NCI-H2171 (cell line): Measurements from ENCODE around the gene OCIAD1.

Source experiments
- DNase-seq: peaks from one replicate; lab custom pipeline; 2025; lab: John Stamatoyannopoulos, UW

Gene OCIAD1

DNA sequence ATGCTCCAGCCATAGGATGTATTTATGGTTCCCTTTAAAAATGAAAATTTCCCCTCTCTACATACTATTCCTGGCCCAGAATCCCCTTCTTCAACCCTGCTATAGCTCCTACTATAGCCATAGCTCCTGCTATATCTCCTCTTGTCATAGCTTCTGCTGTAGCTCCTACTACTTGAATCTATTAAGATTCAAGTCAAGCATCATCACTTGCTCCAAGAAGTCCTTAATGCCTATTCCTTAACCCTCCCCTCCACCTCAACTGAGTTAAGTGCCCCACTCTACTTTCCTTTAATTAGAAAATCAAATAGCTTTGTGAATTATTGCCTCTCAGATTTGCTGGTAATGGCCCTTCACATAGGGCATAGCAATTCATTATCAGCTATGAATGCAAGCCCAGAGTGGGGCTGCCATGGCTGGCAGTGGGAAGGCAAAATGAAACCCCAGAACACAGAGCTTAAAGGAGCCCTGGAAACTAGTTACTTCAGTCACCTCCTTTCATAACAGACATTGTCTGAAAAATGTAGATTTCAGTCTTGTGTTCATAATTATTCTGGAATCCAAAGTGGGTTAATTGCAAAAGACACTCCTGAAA lies 60.2 kb downstream of the OCIAD1 start:
- DNase-seq: no peak

DNA sequence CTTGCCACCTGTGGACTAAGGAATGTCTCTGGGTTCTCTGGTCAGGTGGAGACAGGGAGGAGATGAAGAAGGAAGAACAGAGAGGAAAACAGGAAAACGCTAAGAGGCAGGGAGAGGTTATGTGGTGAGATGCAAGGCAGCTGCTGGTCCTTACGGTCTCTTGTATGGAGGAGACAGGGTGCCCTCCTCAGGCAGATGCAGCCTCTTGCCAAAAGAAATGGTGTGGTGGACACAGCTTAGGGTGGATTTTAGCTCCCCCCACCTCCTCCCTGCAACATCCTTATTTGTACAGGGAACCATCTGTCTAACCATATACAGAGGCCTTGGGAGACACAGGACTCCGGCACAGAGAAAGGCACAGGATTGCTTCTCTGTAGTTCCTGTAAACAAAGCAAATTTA lies 66.0 kb downstream of the OCIAD1 start:
- DNase-seq: no peak

DNA sequence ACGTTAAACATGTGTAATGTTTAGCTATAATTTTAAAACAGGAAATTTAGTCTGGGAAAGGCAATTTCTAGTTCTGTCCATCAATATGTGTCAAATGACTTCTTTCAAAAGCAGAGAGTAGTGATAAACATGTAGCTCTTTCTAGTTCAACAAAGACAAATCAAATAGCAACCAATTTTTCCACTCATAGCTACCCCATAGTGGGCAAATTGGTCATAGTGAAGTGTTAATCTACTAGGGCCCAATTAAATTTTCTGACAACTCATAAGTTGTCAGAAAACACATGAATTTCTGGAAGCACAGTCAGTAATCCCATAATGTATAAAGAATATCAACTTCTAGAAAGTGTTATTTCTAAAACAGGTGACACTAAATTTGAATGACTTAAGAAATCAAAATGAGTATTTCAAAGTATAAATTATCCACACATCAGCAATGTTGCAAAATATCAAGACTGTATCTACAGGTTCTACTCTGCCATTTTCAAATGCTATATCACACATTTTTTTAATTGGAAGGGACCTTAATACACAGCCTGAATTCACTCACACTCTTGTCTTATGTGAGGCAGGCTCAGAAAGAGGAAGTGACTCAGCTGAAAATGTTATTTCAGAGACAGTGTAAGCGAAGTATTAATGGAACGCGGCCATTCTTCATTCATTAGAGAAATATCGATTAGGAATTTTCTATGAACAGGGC lies 68.0 kb downstream of the OCIAD1 start:
- no peak for DNase-seq

DNA sequence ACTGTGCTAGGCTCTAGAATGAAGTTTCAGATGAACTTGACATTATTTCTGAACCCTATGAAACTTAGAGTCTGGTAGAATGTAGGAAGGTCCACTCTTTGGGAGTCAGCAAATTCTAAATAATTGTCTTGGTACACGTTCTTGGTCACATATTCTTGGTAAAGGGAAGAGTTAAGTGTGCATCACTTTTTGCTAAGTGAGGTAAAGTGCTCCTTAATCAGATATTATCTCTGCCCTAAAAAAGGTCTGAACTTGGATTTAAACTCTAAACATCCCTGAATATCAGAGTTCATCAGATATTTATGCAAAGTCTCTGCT lies 68.5 kb downstream of the OCIAD1 start:
- no peak for DNase-seq

DNA sequence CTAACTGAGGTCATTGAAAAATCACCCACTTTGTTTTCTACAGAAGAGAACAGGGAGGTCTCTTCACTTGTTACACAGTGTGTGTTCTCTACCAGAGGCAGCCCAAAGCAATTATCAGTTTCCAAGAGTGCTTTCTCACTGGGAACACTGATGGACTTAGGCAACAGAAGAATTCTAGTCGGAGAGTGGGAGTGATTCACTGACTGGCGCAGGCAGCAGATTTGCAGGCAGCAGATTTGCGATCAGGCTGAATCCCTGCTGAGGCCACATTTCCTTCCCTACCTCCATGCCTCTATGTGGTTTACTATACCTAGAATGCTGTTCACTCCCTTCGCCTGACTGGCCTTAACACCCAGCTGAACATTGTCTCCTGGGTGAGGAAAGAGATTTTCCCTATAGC lies 69.1 kb downstream of the OCIAD1 start:
- no peak for DNase-seq

DNA sequence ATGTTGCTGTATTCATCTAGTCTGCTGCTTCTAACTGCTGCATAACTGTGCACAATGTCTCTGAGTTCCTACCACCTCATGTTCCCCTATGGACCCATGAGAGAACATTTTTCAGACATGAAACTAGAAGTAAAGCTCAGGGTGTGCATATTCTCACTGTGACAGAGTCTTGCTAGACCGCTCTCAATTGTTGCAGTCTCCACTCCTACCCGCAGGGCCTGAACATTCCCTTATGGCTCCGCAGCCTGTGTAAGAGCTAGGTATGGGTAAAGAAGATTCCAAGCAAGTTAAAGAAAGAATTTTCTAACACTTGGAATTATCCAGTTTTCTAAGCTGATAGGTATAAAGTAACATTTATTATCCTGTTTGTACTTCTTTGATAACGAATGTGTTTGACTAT lies 70.3 kb downstream of the OCIAD1 start:
- DNase-seq: no peak

DNA sequence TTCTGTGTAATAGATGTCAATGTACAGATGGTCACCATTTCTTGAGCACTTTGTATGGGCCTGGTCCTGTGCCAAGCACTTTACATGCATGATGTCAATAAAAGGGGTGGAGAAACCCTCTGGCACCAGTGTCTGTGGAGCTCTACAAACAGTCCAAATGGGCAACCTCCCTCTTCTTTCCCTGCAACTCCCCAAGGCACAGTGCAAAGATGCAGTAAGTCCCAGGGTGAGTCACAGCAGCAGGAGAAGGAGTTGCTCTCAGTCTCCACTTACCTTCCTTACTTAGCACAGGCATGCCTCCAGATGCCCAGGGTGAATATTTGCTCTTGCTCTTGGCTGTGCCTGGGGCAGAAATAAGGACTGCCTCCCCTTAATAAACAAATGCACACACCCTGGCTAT lies 71.4 kb downstream of the OCIAD1 start:
- DNase-seq: peak; percentile 1

DNA sequence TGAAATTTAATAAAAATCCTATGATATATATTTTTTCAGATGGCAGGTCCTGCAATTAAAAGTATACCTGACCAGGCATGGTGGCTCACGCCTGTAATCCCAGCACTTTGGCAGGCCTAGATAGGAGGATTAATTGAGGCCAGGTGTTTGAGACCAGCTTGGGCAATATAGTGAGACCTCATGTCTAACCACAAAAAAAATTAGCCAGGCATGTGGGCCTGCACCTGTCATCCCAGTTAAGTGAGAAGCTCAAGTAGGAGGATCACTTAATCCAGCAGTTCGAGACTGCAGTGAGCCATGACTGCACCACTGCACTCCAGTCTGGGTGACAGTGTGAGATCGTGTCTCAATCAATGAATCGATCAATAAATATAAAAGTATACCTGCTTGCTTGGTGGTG lies 73.2 kb downstream of the OCIAD1 start:
- peak; percentile 19 for DNase-seq

DNA sequence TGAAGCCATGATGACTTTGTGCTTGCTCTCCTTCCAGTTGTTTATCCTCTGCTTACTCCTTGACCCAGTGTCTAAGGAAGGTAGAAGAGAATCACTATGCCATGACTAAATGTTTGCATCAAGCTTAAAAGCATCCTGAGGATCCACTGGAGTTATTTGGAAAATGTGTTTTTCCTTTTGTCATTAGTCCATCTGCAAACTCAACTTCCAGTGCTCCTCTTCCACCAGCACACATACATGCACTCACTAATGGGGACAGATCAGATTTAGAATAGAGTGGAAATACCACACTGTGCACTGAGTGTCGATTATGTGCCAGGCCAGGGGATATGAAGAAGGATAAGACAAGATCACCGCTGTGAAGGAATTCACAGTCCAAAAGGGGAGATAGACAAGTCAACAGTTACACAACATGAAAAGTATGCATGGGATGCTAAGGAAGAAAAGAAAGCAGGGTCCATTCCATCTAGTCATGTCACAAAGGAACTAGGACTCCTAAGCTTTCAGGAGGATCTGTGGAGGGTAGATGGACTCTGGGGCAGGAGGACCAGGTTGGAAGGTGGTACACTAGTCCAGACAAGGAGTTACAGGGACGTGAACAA lies 73.8 kb downstream of the OCIAD1 start:
- no peak for DNase-seq

DNA sequence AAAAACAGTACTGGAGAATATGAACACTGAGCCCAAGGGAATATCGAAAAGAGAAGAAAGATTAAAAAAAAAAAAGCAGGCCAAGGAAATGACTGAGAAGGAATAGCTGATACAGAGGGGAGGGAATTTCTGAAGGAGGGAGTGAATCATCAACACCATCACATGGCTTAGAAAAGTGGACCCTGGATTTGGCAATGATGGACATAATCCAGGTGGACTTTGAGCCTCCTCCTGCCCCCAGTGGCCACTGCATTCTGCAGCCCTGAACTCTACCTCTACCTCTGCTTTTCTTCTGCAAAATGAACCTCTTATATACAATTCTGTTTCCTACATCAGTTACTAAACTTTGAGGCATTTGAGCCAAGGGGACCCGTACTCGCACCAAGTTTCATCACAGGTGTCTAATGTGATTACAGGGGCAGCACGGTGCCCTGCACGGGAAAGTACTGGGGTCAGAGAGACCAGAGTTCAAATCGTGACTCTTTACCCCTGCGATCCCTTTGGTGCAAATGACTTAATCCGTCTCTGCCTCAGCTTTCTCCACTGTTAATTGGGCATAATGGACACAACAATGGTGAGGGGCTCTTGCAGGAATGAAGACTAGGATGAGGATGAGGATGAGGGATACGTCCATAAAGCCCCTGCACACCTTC lies 74.6 kb downstream of the OCIAD1 start:
- no peak for DNase-seq

DNA sequence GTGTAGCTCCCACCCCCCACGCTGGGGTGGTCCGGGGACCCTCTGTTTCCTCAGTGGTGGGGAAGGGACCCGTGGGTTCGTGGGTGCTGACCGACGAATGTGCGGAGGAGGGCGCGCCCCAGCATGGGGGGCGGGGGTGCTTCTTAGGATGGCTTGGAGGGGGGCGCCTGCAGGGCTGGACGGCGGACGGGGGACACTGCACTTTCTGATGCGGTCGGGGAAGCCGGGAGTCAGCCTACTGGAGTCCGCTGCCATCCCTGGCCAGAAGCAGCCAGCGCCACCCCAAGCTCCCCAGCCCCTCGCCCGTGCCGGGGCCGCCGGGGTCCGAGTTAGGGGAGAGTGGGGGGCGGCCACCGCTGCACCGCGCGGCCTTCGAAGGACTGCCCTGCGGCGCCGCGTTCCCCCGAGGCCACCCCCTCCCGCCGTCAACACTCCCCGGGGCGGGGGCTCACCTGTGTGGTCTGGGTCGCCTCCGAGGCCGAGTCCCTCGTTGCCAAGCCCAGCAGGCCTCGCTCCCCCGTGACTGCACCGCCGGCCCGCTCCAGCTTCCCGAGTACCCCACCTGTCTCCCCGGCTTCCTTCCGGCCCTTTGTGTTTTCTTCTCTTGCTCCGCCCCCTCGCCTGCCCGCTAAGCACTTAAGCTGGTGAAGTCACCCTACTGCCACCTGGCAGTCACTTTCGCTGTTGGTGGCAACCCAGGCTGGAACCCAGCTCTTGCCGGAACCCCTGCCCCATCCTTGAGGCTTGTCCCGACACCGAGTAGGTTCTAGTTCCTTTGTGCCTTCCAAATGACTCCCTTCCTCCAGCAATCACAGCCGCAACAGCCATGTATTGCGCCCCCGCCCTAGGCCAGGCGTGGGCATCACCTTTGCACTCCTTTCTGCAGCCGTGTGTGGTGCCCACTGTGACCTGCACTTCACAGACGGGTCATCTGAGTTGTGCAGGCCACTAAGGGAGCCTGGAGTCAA lies 75.6 kb downstream of the OCIAD1 start, which contains the start of gene OCIAD2:
OCIAD2 (minus strand) TSS at position 569 of the 968 bp plus-strand sequence. CDS start 2,225 bp downstream, outside the sequence.
- DNase-seq: peak; percentile 66

DNA sequence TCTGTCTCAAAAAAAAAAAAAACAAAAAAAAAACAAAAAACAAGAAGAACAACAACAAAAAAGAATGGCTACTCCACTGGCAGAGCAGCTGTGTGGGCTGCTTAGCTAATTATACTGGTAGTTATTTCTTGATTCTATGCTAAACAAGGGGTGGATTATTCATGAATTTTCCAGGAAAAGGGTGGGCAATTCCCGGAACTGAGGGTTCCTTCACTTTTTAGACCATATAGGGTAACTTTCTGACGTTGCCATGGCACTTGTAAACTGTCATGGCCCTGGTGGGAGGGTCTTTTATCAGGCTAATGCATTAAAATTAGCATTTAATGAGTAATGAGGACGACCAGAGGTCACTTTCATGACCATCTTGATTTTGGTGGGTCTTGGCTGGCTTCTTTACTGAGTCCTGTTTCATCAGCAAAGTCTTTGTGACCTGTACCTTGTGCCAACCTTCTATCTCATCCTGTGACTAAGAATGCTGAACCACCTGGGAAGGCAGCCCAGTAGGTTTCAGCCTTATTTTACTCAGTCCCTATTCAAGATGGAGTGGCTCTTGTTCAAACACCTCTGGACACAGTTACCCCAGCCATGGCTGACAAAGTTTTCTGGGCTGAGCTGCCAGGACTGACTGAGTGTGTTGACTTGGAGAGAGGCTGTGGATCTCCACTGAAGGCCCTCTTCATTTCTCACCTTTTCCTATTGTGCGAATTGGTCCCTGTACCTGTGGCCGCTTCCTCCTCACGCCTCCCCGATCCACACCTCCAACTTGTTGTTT lies 77.0 kb downstream of the OCIAD1 start:
- no peak for DNase-seq

DNA sequence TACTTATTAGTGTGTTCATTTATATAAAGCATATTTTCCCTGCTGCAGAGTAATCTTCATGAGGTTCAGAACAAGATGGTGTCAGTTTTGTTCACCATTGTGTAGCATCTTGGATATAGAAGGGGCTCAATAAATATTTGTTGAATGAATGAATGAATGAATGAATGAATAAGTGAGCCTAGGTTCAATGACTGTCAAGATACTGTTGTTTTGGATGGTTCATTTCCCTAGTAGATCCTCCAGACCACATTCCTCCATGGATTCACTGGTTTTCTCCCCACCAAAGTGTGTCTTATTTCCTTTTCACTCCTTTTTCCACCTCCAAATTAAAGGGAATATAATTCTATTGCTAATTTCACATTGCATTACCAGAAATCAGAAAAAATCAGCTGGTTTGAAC lies 77.8 kb downstream of the OCIAD1 start:
- no peak for DNase-seq

DNA sequence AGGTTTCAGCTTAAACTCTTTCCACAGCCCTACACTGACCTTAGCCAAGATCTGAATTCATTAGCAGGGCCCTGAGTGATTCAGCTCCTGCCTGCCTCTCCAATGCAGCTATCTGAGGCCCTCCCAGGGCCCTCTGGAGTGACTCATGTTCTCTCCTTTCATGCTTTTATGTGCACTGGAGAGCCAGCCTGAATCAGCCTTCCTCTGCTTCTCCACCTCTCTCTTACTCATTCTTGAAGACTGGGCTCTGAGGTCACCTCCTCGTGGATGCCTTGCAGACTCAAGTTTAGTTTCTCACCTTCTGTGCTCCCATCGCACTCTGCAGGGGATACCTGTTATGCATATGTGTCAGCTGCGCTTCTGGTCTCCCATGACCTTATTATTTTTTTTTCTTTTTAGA lies 78.8 kb downstream of the OCIAD1 start:
- DNase-seq: no peak

DNA sequence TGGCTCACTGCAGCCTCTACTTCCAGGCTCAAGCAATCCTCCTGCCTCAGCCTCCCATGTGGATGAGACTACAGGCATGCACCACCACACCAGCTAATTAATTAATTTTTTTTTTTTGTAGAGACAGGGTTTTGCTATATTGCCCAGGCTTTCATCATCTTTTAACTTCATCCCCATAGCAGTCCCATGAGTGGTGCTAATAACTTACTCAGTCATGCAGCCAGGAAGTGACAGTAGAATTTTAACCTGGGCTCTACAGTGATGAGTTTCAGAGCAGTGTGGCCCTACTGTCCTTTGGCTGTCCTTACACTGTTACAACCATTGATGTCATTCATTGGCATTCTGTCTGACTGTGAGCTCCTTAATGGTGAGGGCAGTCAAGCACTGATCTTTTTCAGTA lies 79.6 kb downstream of the OCIAD1 start:
- no peak for DNase-seq
